ENCODE measurements around the gene SAAL1.
A peak's percentile ranks its signal among the peaks of the same experiment; 100 is the strongest.

Gene SAAL1

DNA sequence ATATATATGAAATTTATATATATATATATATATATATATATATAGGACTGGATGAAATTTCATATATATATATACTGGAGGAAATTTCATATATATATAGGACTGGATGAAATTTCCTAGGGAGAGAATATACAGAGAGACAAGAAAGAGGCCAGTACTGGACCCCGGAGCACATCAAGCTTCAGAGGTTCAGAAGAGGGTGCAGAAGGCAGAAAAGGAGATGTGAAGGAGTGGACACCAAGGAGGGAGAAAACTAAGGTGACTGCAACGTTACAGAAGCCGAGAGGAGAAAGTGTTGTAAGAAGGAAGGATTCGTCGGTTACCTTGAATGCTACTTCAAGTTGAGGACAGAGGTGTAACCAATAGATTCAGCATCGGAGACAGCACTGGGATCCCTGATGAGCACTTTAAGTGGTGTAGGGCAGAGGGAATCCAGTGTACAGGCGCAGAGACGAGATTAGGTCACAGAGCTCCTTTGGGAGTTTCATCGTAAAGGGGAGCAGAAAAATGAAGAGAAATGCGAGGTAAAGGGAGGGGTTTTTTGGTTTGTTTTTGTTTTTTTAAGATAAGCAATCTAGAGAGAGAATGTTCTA lies 51.3 kb downstream of the SAAL1 start:
- no peak overlapping the region for H3K4me3 ChIP-seq (ENCODE audit: low read depth, low read length)
- H3K9me3 ChIP-seq (ENCODE audit: severe bottlenecking) = peaks cover 3% of the 10 kb centered on the region
- TF ChIP-seq, protein P1, sequence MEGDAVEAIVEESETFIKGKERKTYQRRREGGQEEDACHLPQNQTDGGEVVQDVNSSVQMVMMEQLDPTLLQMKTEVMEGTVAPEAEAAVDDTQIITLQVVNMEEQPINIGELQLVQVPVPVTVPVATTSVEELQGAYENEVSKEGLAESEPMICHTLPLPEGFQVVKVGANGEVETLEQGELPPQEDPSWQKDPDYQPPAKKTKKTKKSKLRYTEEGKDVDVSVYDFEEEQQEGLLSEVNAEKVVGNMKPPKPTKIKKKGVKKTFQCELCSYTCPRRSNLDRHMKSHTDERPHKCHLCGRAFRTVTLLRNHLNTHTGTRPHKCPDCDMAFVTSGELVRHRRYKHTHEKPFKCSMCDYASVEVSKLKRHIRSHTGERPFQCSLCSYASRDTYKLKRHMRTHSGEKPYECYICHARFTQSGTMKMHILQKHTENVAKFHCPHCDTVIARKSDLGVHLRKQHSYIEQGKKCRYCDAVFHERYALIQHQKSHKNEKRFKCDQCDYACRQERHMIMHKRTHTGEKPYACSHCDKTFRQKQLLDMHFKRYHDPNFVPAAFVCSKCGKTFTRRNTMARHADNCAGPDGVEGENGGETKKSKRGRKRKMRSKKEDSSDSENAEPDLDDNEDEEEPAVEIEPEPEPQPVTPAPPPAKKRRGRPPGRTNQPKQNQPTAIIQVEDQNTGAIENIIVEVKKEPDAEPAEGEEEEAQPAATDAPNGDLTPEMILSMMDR (IDR thresholded peaks at IDR 0.05; ENCODE audit: low read depth, low read length) = no peak
- H3K27ac ChIP-seq = no peak overlapping the region
- H3K36me3 ChIP-seq = no peaks in the 10 kb centered on the region
- no peaks in the 10 kb centered on the region for H3K27me3 ChIP-seq (ENCODE audit: insufficient read depth, low read depth, severe bottlenecking)
- no peak for DNase-seq

DNA sequence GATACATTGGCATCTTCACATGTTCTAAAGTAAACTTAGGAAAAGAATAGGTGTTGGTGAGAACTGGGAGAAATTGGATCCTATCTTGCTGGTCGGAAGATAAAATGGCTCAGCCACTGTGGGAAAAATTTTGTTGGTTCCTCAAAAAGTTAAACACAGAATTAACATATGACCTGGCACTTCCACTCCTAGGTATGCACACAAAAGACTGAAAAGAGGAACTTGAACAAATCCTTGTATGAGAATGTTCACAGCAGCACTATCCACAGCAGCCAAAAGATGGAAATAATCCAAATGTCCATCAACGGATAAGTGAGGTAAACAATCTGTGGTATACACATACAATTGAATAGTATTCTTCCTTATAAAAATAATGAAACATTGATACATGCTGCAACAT lies 55.0 kb downstream of the SAAL1 start:
- H3K27me3 ChIP-seq (ENCODE audit: insufficient read depth, low read depth, severe bottlenecking) = no peaks in the 10 kb centered on the region
- H3K36me3 ChIP-seq = no peaks in the 10 kb centered on the region; the same call in 1 of the 2 replicates
- H3K4me3 ChIP-seq (ENCODE audit: low read depth, low read length) = no peak overlapping the region
- H3K9me3 ChIP-seq (ENCODE audit: severe bottlenecking) = no peaks in the 10 kb centered on the region
- no peak overlapping the region for H3K27ac ChIP-seq
- no peak for DNase-seq
- TF ChIP-seq, protein P1 (IDR thresholded peaks at IDR 0.05; ENCODE audit: low read depth, low read length) = no peak

DNA sequence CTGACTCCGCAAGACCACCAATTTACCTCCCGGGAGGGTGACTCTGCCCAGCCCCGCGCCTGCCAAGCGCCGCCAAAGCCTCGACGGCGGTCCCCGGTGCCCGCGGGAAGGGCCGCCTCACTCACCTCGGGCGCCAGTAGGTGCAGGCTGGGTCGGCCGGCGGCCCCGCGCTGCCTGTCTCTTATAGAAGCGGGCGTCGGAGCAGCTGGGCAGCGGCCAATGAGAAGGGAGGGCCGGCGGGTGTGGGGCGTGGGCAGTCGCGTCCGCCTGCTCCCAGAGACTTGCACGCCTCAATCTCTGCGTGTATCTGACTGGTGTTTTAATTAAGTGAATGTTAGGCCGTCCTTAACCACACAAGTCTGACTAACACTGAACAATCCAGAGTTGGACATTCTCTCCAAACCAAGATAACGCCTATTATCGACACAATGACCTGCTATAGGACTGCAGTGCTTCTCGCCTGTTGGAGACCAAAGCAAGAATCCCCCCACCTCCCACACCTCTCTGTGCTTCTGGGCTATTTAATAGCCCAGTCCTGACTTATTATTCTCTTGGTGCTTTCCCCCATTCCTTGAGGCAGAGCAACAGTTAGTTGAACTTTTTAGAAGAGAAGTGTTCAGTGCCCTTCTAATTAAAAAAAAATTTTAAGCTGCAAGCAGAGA lies 59.6 kb downstream of the SAAL1 start, which contains the start of gene TPH1:
Gene TPH1 (minus strand): TSS at position 154 of the 662 bp plus-strand sequence. CDS start 5,507 bp downstream, outside the sequence.
- DNase-seq = no peak
- no peaks in the 10 kb centered on the region for H3K9me3 ChIP-seq (ENCODE audit: severe bottlenecking)
- TF ChIP-seq, protein P1 (IDR thresholded peaks at IDR 0.05; ENCODE audit: low read depth, low read length) = no peak
- H3K27ac ChIP-seq = no peak within 1 kb of the TSS
- H3K4me3 ChIP-seq (ENCODE audit: low read depth, low read length) = no peak within 1 kb of the TSS
- H3K36me3 ChIP-seq = no peaks in the 10 kb centered on the region; the same call in 1 of the 2 replicates
- no peaks in the 10 kb centered on the region for H3K27me3 ChIP-seq (ENCODE audit: insufficient read depth, low read depth, severe bottlenecking)

DNA sequence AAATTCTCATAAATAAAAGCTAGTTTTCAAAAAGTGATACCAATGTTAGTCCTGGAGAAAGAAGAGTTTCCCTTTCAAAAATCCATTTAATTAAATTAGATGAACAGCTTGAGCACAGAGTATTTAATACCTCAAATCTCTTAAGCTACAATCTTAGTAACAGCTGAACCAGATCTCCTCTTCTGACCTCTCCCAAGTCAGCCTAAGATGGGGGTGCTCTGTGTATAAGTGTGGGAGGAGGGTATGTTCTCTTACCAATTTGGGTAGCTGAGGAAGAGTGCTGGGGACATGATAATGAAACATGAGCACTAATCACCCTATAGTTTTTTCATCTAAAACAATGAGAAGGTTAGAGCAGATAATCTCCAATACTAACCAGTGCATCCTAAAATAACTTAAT lies 69.4 kb downstream of the SAAL1 start:
- no peaks in the 10 kb centered on the region for H3K36me3 ChIP-seq
- TF ChIP-seq, protein P1 (IDR thresholded peaks at IDR 0.05; ENCODE audit: low read depth, low read length) = no peak
- no peaks in the 10 kb centered on the region for H3K27me3 ChIP-seq (ENCODE audit: insufficient read depth, low read depth, severe bottlenecking)
- H3K27ac ChIP-seq = peak overlapping the region; percentile 6
- H3K9me3 ChIP-seq (ENCODE audit: severe bottlenecking) = no peaks in the 10 kb centered on the region
- H3K4me3 ChIP-seq (ENCODE audit: low read depth, low read length) = no peak overlapping the region
- peak; percentile 60 for DNase-seq

Measured in WERI-Rb-1 (cell line).